GM19238 (cell line): Measurements from ENCODE around the gene PPARD.
"Not testable (repeated sequence)": the region's sequence is repeated elsewhere in the genome, so short reads cannot be mapped to it uniquely, and the experiment has no call there.

Source experiments
- DNase-seq: peaks from one replicate; pipeline ENCODE4 v3.0.0; 2011; ENCODE audit warnings: low spot score; ENCODE audit not compliant: insufficient read length

Gene PPARD

GRCh38 chr6:35378261-35378660 lies 35.9 kb downstream of the PPARD start:
- no peak for DNase-seq

- DNase-seq: no peak
Measured at GRCh38 chr6:35381132-35381531, 38.8 kb downstream of the PPARD start.

- DNase-seq: no peak
Measured at GRCh38 chr6:35382015-35382414, 39.7 kb downstream of the PPARD start.

- DNase-seq: no peak
Measured at GRCh38 chr6:35385457-35386202, 43.3 kb downstream of the PPARD start.

GRCh38 chr6:35386989-35387388 lies 44.6 kb downstream of the PPARD start:
- DNase-seq: no peak

- no peak for DNase-seq
Measured at GRCh38 chr6:35388030-35388429, 45.7 kb downstream of the PPARD start.

- DNase-seq: no peak
Measured at GRCh38 chr6:35388772-35389352, 46.5 kb downstream of the PPARD start.

GRCh38 chr6:35389386-35389785 lies 47.0 kb downstream of the PPARD start:
- not testable (repeated sequence) for DNase-seq

GRCh38 chr6:35391240-35391968 lies 49.0 kb downstream of the PPARD start:
- no peak for DNase-seq

- DNase-seq: no peak
Measured at GRCh38 chr6:35392111-35392702, 49.8 kb downstream of the PPARD start.

GRCh38 chr6:35392773-35393672 lies 50.7 kb downstream of the PPARD start:
- DNase-seq: no peak

- DNase-seq: no peak
Measured at GRCh38 chr6:35396991-35397390, 54.6 kb downstream of the PPARD start.

GRCh38 chr6:35397806-35398418 lies 55.6 kb downstream of the PPARD start:
- no peak for DNase-seq

- DNase-seq: no peak
Measured at GRCh38 chr6:35398526-35398925, 56.2 kb downstream of the PPARD start.

GRCh38 chr6:35400111-35400510 lies 57.8 kb downstream of the PPARD start:
- DNase-seq: no peak

GRCh38 chr6:35400901-35401311 lies 58.5 kb downstream of the PPARD start:
- DNase-seq: no peak

GRCh38 chr6:35401514-35401913 lies 59.2 kb downstream of the PPARD start:
- DNase-seq: no peak

- DNase-seq: no peak
Measured at GRCh38 chr6:35402136-35402855, 59.9 kb downstream of the PPARD start.

GRCh38 chr6:35402856-35403191 lies 60.5 kb downstream of the PPARD start:
- DNase-seq: no peak
